GM12878 (cell line): ENCODE results near the gene CRYL1. TPM values are rescaled to one million over a fixed set of nuclear protein-coding genes. Genes with fewer than 3 reads are reported as not detected.

Experiments
- ATAC-seq: fragments of 200-7000 bp; cut with Tn5 transposase; 3 replicates; pipeline ENCODE4 v1.9.1; 2020; ENCODE audit warnings: mild to moderate bottlenecking, moderate library complexity
- BruUV-seq: library from RNA; stranded (reverse); fragments of 400-500 nt; replicated peaks from 2 replicates; lab custom pipeline; 2021; lab: Mats Ljungman, UMichigan
- CTCF ChIA-PET: fragments of 300-600 bp; sonication (Branson Sonifier 250); formaldehyde crosslinking; extraction: SDS; loops from one replicate; lab custom pipeline; 2021; ENCODE audit warnings: inconsistent platforms; lab: Yijun Ruan, JAX
- POLR2A ChIA-PET: fragments of 350-600 bp; formaldehyde crosslinking; extraction: SDS; loops from one replicate; lab custom pipeline; 2021; ENCODE audit warnings: inconsistent platforms; lab: Charles Lee
- RAD21 ChIA-PET: fragments of 300-600 bp; sonication (Branson Sonifier 250); formaldehyde crosslinking; loops from one replicate; lab custom pipeline; 2023; ENCODE audit warnings: antibody characterized with exemption; ENCODE audit not compliant: unreplicated experiment; lab: Charles Lee
- SMC1A ChIA-PET: fragments of 300-600 bp; sonication (Branson Sonifier 250); formaldehyde crosslinking; loops from one replicate; lab custom pipeline; 2023; ENCODE audit not compliant: unreplicated experiment, uncharacterized antibody; lab: Charles Lee
- DNase-seq: peaks from one replicate; pipeline ENCODE4 v3.0.0-alpha.2; 2011; ENCODE audit warnings: low read depth, low spot score
- FAIRE-seq: peaks from 3 replicates; lab custom pipeline; 2011; peaks lifted over from hg19 to GRCh38; lab: Jason Lieb, UNC
- H2AFZ ChIP-seq: 2 replicates; pipeline ENCODE4 v1.6.0; 2011; ENCODE audit warnings: low read depth, low read length, control low read depth; ENCODE audit not compliant: control insufficient read depth
- H3K27ac ChIP-seq: 2 replicates; pipeline ENCODE4 v1.5.1; 2011; ENCODE audit warnings: control low read depth; ENCODE audit not compliant: control insufficient read depth, insufficient read depth
- H3K27me3 ChIP-seq, 2 experiments: replicated peaks in 1 of 2; 2 replicates each; pipeline versions ENCODE4 v1.6.0 to v1.6.1; 2011; ENCODE audit warnings: low read length in 1 of 2; ENCODE audit not compliant: control insufficient read depth in 2 of 2, insufficient read depth in 2 of 2
- H3K36me3 ChIP-seq, 2 experiments: 2 replicates each; pipeline ENCODE4 v1.5.1; 2011; ENCODE audit warnings: low read length in 1 of 2; ENCODE audit not compliant: control insufficient read depth in 2 of 2, insufficient read depth in 2 of 2
- H3K4me1 ChIP-seq: 2 replicates; pipeline ENCODE4 v1.6.1; 2011; ENCODE audit warnings: mild to moderate bottlenecking, low read length, moderate library complexity, mixed read lengths; ENCODE audit not compliant: control insufficient read depth, insufficient read depth
- H3K4me2 ChIP-seq: 2 replicates; pipeline ENCODE4 v1.6.0; 2011; ENCODE audit warnings: control low read depth; ENCODE audit not compliant: control insufficient read depth, insufficient read depth
- H3K4me3 ChIP-seq: fragments of 200-600 bp; sonication (generic); 2 replicates; pipeline ENCODE4 v1.5.1; 2016
- H3K79me2 ChIP-seq: 2 replicates; pipeline ENCODE4 v1.6.0; 2011; ENCODE audit warnings: low read length; ENCODE audit not compliant: control insufficient read depth, insufficient read depth
- H3K9ac ChIP-seq: 2 replicates; pipeline ENCODE4 v1.8.0; 2011; ENCODE audit warnings: low read length, control low read depth, mixed read lengths; ENCODE audit not compliant: control insufficient read depth, insufficient read depth
- H3K9me3 ChIP-seq: replicated peaks from 3 replicates; pipeline ENCODE4 v1.5.1; 2011; ENCODE audit warnings: mild to moderate bottlenecking, low read length; ENCODE audit not compliant: control insufficient read depth, insufficient read depth
- H4K20me1 ChIP-seq: 2 replicates; pipeline ENCODE4 v1.6.0; 2011; ENCODE audit not compliant: control insufficient read depth, insufficient read depth
- ATF2 ChIP-seq: IDR thresholded peaks from 2 replicates; pipeline ENCODE4 v1.6.1; 2012; ENCODE audit warnings: low read length, inconsistent platforms
- GABPA ChIP-seq: IDR thresholded peaks from 2 replicates; pipeline ENCODE4 v1.6.1; 2014; ENCODE audit warnings: antibody characterized with exemption, low read depth, mild to moderate bottlenecking, inconsistent platforms
- HDAC6 ChIP-seq: fragments of 200-600 bp; sonication (generic); IDR thresholded peaks from one replicate; pipeline ENCODE4 v1.8.0; 2017; ENCODE audit warnings: antibody characterized with exemption; ENCODE audit not compliant: unreplicated experiment
- JUNB ChIP-seq: IDR thresholded peaks from 2 replicates; pipeline ENCODE4 v1.6.1; 2016; ENCODE audit warnings: antibody characterized with exemption, mild to moderate bottlenecking
- MYB ChIP-seq: fragments of 150-350 bp; IDR thresholded peaks from 2 replicates; pipeline ENCODE4 v1.6.1; 2014; ENCODE audit warnings: mild to moderate bottlenecking, low read depth, low read length, borderline replicate concordance
- NFIC ChIP-seq: IDR thresholded peaks from 2 replicates; pipeline ENCODE4 v1.6.1; 2012; ENCODE audit warnings: low read depth, mild to moderate bottlenecking, inconsistent platforms, low read length, moderate library complexity
- RUNX3 ChIP-seq: IDR thresholded peaks from 2 replicates; pipeline ENCODE4 v1.6.1; 2012; ENCODE audit warnings: low read length, inconsistent platforms
- ZBTB40 ChIP-seq: fragments of 450-650 bp; IDR thresholded peaks from 2 replicates; pipeline ENCODE4 v1.6.1; 2016; ENCODE audit warnings: mild to moderate bottlenecking, moderate library complexity, borderline replicate concordance
- WGBS: methylation state at CpG from one replicate; pipeline ENCODE4 v1.1.6; 2016; ENCODE audit warnings: low lambda C conversion rate; ENCODE audit not compliant: insufficient replicate concordance, insufficient coverage; ENCODE audit errors: missing lambda C conversion rate; 5-methylcytosine and 5-hydroxymethylcytosine counted together
- in situ Hi-C: fragments of 300-500 bp; cut with MboI; formaldehyde crosslinking; loops from 9 replicates; pipeline ENCODE4 v1.14.3; 2018; ENCODE audit warnings: mixed read lengths
- intact Hi-C: fragments of 100-400 bp; cut with micrococcal nuclease; formaldehyde crosslinking; loops from one replicate; pipeline ENCODE4 v1.14.2; 2022; ENCODE audit not compliant: unreplicated experiment
- polyA plus RNA-seq, 11 experiments: library from polyadenylated mRNA; depleted of rRNA in 4 of 11; unstranded in 6 of 11; stranded (reverse) in 5 of 11; fragments of >200 nt; fragmentation: Nextera tagmentation in 4 of 11; fragmentation: Illumina TruSeq in 1 of 11; extraction: Ambion mirVana in 4 of 11; extraction: Trizol in 1 of 11; gene quantifications; 1 replicate in 1 of 11; 2 replicates in 10 of 11; pipeline versions ENCODE4 v1.2.1 to v1.2.3, GENCODE V29; 2011 to 2016; ENCODE audit warnings: inconsistent platforms in 2 of 11, missing spikeins in 2 of 11, low read depth in 1 of 11
- total RNA-seq, 4 experiments: library from RNA; depleted of rRNA in 3 of 4; stranded (reverse); fragments of >200 nt in 3 of 4; fragmentation: Illumina TruSeq in 1 of 4; extraction: Trizol in 1 of 4; gene quantifications; 2 replicates each; pipeline versions ENCODE4 v1.2.1 to v1.2.3, GENCODE V29; 2013 to 2021

Gene CRYL1
- total and polyA plus RNA-seq, 10 of the 15 experiments (the other 5 are each of a cell fraction or from before 2014, with no cell fraction given) = 5.5 to 36.7 (median 12.2) TPM

GRCh38 chr13:20441879-20442278, 83.8 kb downstream of the CRYL1 start:
- DNase-seq (no peak), FAIRE-seq (peak; percentile 38), ATAC-seq (peak; percentile 65)
- ChIA-PET CTCF (no interaction called here), POLR2A (interaction anchor here (1.1 kb wide), 1 partner anchor 30 kb away, joined by 3 read pairs; no protein-coding TSS in a partner anchor), SMC1A (interaction anchor here (1.0 kb wide), 1 partner anchor 13 kb away, joined by 3 read pairs; no protein-coding TSS in a partner anchor), RAD21 (no interaction called here)
- peak; percentile 37; the same call in 1 of the 2 replicates for TF ChIP-seq RUNX3
- TF ChIP-seq JUNB = peak; percentile 62
- peak; percentile 26; the same call in 1 of the 2 replicates for TF ChIP-seq ATF2
- no peak for TF ChIP-seq MYB
- TF ChIP-seq NFIC = peak; percentile 58; the same call in 1 of the 2 replicates
- TF ChIP-seq HDAC6 = no peak
- no peak for TF ChIP-seq GABPA
- TF ChIP-seq ZBTB40 = no peak
- H3K79me2 ChIP-seq = no peaks in the 10 kb centered on the region
- no TSS peak for BruUV-seq
- peak overlapping the region; percentile 11; the same call in 1 of the 2 replicates for H2AFZ ChIP-seq
- intact Hi-C loops (no loop called here), in situ Hi-C loops (no loop called here)
- H3K27ac ChIP-seq = no peak overlapping the region
- peaks cover 2% of the 10 kb centered on the region; the same call in 2 of the 3 replicates for H3K9me3 ChIP-seq
- H4K20me1 ChIP-seq = no peaks in the 10 kb centered on the region
- H3K4me1 ChIP-seq = peaks cover 8% of the 10 kb centered on the region; the same call in 1 of the 2 replicates
- H3K4me3 ChIP-seq = no peak overlapping the region
- no peaks in the 10 kb centered on the region for H3K27me3 ChIP-seq
- H3K36me3 ChIP-seq = no peaks in the 10 kb centered on the region
- WGBS = 0% methylated on average over 2 of the region's 2 CpGs
- H3K4me2 ChIP-seq = no peak overlapping the region
- no peak overlapping the region; the same call in 1 of the 2 replicates for H3K9ac ChIP-seq
